HG03442 (cell line): Measurements from ENCODE around the gene SPSB4.
"Not testable (repeated sequence)": the region's sequence is repeated elsewhere in the genome, so short reads cannot be mapped to it uniquely, and the experiment has no call there.

ENCODE experiments used
- ATAC-seq: cut with Tn5 transposase; IDR thresholded peaks from one replicate; pipeline ENCODE4 v1.9.1; 2021; ENCODE audit warnings: mild to moderate bottlenecking, moderate library complexity; ENCODE audit not compliant: unreplicated experiment

Gene SPSB4

GRCh38 chr3:141050576-141051442 is at the start of gene SPSB4:
Gene SPSB4, plus strand, starts transcription at chr3:141051347. Its CDS starts 14,758 bp downstream, at chr3:141066105.
- ATAC-seq = no peak

GRCh38 chr3:141006344-141006743 is 44.8 kb upstream of the SPSB4 start:
- ATAC-seq = no peak

DNA sequence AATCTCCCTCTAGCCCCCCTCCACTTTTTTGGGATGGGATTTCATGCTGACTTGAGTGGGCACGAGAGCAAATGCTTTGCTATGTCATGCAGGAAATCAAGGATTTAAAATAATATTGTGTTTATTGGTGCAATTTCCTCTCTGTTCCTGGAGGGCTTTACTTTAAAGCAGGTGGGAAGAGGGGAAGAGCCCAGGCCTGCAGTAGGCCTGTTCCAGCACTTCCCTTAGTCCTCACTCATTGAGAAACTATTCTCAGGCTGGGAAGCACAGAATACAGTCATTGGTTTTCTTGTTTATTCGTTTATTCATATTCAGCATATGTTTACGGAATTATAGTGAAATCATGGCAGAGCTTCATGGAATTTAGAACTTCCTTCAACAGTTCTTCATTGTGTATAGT is 41.7 kb upstream of the SPSB4 start:
- no peak for ATAC-seq

GRCh38 chr3:141011232-141011996 is 39.7 kb upstream of the SPSB4 start:
- ATAC-seq = peak; percentile 79

DNA sequence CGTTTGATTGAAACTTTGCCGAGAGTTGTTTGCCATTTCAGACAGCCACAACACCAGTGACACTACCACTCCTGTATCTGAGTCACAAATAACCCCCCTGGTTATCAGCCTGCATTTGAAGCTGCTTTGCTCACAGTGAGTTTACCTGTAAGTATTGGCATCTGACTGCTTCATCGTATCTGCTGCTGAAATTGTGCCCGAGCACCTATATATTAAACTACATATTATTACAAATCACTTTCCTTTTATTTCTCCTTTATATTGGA is 39.2 kb upstream of the SPSB4 start:
- no peak for ATAC-seq

DNA sequence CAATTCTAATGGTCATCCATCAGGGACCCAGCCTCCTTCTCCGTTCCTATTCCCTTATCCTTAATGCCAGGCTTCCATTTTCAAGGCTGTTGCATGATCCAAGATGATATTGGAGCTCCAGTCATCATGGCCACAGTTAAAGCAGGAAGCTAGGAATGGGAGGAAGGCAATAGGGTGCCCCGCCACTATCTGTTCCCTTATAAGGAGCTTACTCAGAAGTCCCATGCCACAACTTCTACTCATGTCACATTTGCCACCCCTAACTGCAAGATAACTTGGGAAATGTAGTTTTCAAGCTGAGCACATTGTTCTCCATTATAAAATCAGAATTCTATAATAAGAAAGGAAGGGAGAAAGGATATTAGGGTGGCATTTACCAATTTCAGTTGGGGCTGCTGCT is 38.6 kb upstream of the SPSB4 start:
- ATAC-seq = no peak

- ATAC-seq = no peak
Observed at GRCh38 chr3:141015481-141015880, 35.7 kb upstream of the SPSB4 start.

GRCh38 chr3:141017366-141018322 is 33.5 kb upstream of the SPSB4 start:
- not testable (repeated sequence) for ATAC-seq

GRCh38 chr3:141019244-141019643 is 31.9 kb upstream of the SPSB4 start:
- ATAC-seq = no peak

- ATAC-seq = no peak
Observed at GRCh38 chr3:141020143-141020830, 30.9 kb upstream of the SPSB4 start.

DNA sequence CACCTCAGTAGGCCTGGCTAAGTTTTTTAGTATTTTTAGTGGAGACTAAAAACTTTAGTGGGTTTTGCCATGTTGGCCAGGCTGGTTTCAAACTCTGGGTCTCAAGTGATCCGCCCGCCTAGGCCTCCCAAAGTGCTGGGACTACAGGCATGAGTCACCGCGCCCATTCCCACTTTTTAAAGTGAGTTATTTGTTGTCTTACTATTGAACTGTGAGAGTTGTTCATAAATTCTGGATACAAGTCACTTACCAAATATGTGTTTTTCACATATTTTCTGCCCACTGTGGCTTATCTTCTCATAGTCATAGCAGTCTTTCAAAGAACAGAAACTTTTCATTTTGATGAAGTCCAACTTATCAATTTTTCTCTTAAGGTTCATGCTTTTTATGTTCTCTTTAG is 29.9 kb upstream of the SPSB4 start:
- ATAC-seq = no peak

- no peak for ATAC-seq
Observed at GRCh38 chr3:141030296-141030695, 20.9 kb upstream of the SPSB4 start.

GRCh38 chr3:141039589-141039988 is 11.6 kb upstream of the SPSB4 start:
- no peak for ATAC-seq

DNA sequence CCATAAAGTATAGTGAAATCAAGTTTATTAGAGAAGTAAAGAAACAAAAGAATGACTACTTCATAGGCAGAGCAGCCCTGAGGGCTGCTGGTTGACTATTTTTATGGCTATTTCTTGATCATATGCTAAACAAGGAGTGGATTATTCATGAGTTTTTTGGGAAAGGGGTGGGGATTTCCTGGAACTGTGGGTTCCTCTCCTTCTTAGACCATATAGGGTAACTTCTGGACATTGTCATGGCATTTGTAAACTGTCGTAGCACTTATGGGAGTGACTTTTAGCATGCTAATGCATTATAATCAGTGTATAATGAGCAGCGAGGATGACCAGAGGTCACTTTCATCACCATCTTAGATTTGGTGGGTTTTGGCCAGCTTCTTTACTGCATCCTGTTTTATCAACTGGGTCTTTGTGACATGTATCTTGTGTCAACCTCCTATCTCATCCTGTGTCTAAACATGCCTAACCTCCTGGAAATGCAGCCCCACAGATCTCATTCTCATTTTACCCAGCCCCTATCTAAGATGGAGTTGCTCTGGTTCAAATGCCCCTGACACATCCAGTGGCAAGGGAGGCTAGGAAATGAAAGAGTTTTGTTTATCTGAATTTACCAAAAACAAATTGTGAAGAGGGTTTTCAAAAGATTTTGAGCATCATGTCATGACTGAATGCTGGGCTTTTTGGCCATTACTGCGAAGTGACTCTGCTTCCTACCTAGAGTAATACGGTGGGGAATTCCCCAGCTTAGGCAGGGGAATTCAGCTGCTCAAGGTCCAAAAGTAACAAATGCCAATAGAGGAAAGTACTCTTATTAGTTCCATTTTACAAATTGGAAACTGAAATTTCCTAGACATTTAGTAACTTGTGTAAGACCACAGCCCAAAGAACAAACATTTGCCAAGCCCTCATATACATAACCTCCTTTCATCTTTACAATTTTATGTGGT is 6.2 kb upstream of the SPSB4 start:
- no peak for ATAC-seq

GRCh38 chr3:141045849-141046248 is 5.3 kb upstream of the SPSB4 start:
- no peak for ATAC-seq

- no peak for ATAC-seq
Observed at GRCh38 chr3:141047168-141047567, 4.0 kb upstream of the SPSB4 start.

DNA sequence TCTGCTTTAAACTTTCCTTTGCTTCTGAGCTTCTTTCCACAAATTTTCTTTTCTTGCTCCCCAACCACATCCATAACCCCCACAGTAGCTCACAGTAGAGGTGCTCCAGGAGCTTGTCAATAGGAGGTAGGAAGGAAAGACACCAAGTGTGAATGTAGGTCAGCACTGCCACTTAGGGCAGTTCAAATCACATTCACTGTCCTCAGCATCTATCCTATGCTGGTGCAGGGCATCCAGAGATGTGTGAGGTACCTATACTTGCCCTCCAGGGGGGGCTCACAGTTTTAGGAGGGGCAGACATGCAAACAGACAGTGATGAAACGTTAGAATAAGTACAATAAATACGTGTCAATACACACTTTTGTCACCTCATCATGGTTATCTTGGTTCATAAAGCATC is 1.5 kb upstream of the SPSB4 start:
- no peak for ATAC-seq

- ATAC-seq = no peak
Observed at GRCh38 chr3:141051443-141052200, 475 bp downstream of the SPSB4 start.
